ENCODE measurements around the gene CBX4. TPM values are rescaled to one million over a fixed set of nuclear protein-coding genes. Genes with fewer than 3 reads are reported as not detected.
"Not testable (repeated sequence)": the region's sequence is repeated elsewhere in the genome, so short reads cannot be mapped to it uniquely, and the experiment has no call there.

CBX4 gene
- total RNA-seq, 2 experiments from 2014 or later = 8.0 to 10.0 TPM

DNA sequence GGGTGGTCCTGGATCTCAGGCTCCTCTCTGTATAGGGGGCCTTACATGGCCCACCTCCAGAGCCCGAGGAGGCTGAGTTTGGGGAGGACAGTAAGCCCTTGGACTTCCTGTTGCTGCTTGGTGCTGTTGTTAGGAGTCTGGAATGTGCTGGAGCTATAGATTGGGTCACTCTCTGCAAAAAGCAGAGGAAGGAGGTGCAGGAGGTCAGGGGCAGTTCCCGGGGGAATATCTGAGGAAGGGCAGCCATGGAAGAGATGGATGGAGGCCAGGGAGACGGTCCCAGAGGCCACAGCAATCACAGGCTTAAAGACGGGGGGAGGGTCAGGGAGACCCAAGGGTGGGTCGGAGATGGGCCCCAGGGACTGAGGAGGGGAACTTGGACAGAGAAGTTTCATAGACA lies 23.0 kb upstream of the CBX4 start:
- ChIA-PET POLR2A (no interaction called here), CTCF (no interaction called here)

DNA sequence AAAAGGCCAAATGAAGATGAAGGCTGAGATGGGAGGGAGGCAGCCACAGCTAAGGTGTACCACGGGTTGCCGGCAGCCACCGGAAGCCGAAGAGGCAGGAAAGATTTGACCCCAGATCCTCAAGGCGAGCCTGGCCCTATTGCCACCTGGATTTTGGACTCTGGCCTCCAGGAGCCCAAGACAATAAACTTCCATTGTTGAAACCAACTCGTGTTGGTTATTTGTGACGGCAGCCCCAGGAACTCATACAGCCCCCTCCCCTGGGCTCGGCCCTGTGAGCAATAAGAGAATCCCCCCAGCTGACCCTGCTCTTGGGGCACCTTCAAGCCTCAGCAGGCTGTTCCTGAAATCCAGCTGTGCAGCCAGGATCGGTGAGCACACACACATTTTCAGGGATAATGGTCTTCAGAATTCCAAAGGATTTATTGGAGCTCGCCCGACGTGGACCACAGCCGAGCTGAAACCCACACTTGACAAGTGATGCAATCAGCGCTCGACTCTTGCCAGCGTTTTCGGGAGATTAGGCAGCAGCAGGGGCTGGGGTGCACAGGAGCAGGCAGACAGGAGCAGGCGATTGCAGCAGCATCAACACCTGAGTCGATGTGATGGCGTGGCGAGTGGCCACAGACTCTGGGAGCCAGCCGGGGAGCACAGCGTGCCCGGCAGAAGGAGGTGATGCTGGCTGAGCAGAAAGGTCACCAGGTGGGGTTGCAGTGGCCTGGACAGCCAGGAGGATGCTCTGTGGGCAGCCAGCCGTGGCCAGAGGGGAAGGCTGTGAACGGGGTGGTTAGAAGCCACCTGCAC lies 22.4 kb upstream of the CBX4 start:
- ChIA-PET CTCF (no interaction called here), POLR2A (no interaction called here)

DNA sequence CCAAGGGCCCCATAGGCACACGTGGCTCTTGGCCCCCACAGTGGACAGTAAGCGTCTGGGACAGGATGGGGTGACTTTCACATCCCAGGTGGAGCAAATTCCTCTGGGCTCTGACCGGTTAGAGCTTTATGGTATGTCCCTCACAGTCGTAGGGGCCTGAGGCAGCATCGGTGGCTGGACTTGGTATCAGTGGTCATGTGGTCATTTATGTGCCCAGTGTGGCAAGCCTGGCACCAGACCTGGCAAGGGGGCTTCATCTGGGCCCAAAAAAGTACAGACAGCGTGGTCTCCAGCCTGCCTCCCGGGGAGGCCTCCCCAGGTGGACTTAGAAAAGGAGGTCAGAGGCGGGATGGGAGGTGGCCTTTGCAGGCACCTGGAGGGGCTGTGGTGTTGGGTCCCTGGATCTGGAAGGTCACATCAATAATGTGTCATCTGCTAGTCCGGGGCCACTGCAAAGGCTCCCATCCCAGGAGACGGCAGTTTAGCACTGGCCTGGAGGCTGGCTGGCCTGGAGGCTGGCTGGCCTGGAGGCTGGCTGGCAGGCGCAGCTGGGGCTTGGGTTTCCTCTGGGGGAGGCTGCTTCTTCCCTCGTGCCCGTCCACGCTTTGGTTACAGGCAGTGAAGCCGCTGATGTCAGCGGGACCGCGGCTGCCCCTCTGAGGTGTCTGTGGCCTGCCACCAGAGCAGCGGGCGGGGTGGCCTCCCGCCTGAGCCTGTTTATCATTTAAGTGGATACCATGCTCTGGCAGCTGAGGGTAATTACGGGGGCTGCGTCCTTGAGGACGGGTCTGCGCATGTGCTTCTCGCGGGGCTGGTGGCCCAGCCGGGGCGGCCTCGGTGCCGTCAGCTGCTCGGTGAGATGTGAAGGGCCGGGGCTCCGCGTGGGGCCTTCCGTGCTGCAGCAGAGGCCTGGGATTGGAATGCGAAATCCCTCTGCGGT lies 20.7 kb upstream of the CBX4 start:
- ChIA-PET POLR2A (no interaction called here), CTCF (no interaction called here)

DNA sequence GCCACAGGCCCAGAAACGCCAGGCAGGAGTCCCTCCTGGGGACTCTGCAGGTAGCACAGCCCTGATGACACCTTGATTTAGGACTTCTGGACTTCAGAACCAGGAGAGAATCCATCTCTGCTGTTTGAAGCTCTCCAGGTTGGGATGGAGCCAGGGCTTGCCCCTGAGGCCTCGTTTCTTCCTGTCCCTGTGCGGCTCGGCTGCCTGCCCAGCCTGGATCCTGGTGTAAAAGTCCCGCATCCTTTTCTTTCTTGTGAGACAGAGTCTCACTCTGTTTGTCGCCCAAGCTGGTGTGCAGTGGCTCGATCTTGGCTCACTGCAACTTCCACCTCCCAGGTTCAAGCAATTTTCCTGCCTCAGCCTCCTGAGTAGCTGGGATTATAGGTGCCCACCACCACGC lies 17.9 kb upstream of the CBX4 start:
- CTCF ChIA-PET = no interaction called here
- POLR2A ChIA-PET = no interaction called here

DNA sequence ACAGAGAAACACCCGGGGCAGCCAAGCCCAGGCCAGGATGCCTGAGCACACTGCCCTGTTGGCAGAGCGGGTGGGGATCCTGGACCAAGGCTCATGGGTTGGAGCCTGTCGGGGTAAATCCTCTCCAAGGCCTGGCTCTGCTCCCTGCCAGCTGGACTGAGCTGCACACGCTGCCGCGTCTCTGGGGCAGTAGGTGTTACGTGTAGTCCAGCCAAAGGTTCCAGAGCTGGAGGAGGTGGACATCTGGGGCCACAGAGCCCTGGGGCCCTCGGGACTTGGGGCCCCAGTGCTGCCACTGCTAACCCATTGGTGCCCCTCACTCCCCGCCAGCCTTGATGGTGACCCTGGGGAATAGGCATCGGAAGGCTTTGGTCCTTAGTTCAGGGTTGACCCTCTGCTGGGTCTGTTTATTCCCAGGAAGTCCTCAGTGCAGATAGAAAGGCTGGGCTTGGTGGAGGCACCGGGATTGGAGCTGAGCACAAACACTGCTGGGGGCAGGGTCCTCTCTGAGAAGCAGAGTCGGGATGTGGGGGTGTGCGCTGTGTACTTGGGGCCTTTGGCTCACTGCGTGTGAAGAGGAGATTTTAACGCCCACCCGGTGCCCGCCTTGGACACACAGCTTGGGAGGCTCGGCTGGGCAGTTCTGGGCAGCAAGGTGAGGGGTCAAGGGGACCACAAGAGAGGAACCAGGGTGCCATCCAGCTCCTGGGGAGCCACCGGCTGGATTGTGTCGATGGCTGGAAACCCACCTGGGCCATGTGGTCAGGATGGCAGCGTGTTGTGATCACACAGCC lies 16.3 kb upstream of the CBX4 start:
- CTCF ChIA-PET = no interaction called here
- POLR2A ChIA-PET = no interaction called here

DNA sequence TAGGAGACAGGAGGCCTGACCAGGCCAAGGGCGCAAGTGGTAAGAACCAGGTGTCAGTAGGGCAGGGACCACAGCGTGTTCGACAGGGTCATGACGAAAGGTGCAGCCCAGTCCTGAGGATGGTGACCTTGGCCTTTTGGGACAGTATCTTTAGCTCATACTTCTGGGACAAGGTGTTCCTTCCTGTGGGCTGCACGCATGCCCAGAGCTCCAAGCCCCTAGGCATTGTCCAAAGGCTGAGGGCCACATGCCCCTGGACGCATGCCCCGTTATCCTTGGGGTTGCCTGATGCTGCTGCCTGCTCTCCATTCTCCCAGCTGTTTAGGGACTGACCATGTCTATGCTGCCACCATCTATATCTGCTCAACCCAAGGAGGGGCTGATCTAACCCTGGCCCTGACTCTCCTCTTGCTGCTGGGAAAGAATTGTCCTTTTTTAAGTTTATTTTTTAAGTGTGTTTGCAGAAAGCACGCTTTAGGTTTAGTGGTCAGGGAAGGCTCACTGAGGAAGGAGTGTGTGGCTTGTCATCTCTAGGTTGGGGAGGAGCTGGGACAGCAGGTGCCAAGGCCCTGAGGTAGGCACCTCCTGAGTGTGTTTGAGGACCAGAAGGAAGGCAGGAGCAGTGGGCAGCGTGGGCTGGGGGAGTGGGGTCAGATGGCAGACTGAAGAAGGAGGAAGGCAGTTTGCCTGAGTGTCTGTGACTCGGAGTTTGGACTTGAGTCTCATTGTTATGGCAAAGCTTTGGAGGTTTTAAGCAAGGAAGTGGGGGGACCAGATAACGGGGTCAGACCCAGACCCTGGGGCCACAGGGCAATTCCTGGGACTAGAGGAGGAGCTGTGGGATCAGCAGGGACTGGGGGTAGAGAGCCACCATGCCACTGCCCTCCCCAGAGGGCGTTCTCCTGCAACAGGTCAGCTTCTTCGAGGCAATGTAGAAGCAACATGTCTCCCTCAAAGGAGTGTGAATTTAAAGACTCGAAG lies 15.1 kb upstream of the CBX4 start:
- ChIA-PET POLR2A (no interaction called here), CTCF (interaction anchor here (0.9 kb wide), 1 partner anchor 9 kb away, joined by 3 read pairs; no protein-coding TSS in a partner anchor)

DNA sequence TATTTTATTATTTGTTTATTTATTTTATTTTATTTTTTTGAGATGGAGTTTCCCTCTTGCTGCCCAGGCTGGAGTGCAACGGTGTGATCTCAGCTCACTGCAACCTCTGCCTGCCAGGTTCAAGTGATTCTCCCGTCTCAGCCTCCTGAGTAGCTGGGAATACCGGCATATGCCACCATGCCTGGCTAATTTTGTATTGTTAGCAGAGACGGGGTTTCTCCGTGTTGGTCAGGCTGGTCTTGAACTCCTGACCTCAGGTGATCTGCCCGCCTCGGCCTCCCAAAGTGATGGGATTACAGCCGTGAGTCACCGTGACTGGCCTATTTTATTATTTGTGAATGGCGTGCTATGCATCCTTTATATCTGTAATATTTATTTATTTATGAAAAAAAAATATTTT lies 13.9 kb upstream of the CBX4 start:
- POLR2A ChIA-PET, CTCF ChIA-PET: not testable (repeated sequence)

DNA sequence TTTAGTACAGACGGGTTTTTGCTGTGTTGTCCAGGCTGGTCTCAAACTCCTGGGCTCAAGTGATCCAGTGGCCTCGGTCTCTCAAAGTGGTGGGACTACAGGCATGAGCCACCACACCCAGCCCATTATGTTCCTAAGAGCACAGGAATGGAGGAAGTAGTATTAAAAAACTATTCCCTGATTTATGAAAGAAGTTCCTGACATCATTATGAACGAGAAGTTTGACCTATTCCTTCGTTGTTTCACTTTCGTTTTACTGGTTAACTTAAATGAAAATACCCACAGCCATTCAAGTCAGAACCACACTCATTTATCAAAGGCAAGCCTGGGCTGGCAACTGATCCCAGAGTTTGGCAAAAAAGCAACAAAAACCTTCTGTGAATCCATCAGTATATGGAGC lies 13.5 kb upstream of the CBX4 start:
- POLR2A ChIA-PET = no interaction called here
- CTCF ChIA-PET = interaction anchor here (0.7 kb wide), 1 partner anchor 778 kb away, joined by 3 read pairs; the partner anchor contains the start of gene ENGASE

DNA sequence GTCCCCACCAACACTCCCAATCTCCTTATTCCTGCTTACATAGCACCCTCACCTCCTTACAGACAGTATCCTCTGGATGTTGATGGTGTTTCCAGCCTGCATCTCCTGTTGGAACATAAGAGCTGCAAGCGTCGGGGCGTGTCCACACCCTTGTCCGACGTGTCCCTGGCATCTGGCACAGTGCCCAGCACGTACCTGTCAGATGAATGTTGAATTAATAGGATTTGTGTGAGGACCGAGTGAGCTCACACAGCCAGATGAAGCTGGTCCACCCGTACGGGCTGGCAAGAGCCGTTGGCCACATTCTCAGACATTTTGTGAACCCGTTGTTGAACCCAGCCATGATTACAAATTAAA lies 12.2 kb upstream of the CBX4 start:
- CTCF ChIA-PET = interaction anchor here (0.6 to 1.2 kb wide), 3 partner anchors 18 to 295 kb away, joined by 3 to 4 read pairs (median 3); no protein-coding TSS in a partner anchor
- POLR2A ChIA-PET = no interaction called here

DNA sequence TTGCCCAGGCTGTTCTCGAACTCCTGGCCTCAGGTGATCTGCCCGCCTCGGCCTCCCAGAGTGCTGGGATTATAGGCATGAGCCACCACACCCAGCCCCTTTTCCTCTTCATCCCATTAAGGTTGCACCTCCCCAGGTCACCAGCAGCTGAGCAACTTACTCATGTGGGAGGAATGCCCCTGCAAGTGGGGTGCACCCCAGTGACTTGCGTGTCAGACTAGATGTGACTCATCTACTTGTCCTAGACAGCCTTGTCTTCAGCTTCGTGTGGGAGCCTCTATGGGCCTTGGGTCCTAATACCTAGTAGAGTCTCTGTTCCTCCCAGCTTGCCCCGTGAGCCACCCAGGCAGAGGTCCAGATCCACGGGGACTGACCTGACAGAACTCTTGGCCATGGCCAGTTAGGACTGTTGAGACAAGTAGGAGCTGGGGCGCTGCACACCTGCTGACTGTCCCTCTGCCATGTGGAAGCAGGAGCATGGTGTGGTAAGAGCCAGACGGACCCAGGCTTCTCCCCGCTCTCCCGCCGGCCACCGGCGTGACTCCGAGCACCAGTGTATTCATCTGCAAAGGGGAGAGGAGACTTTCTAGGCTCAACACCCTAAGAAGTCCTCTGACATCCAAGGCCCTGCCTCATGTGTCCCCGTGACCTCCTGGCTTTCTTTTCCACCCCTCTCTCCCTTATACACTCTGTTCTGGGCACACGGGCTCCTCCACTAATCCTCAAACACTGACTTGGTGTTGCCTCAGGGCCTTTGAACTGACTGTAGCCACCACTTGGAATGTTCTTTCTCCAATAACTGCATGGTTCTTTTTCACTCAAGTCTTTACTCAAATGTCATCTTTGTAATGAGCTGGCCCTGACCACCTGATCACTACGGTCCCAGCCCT lies 11.6 kb upstream of the CBX4 start:
- CTCF ChIA-PET = interaction anchor here (0.5 to 1.2 kb wide), 5 partner anchors 17 to 1597 kb away, joined by 3 to 4 read pairs (median 3); no protein-coding TSS in a partner anchor
- POLR2A ChIA-PET = no interaction called here

DNA sequence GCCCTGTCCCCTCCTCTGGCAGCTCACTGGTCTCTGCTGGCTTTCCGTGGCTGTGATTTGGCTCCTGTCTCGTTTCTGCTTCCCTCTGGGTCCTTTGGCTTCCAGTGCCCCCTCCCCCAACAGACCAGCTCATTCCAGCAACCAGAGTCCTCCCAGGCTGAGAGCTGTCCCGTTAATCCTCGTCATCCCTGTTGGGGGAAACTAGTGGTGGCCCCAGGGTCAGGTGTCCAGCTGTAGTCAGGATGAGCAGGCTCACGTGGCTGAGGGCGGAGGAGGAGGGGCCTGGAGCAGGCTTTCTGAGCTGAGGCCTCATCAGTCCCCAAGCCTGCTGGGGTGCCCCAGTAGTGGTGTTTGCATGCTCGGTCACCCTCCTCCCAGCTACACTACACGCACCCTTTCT lies 10.7 kb upstream of the CBX4 start:
- CTCF ChIA-PET = interaction anchor here (0.9 to 1.1 kb wide), 2 partner anchors 9 to 124 kb away, joined by 3 read pairs; no protein-coding TSS in a partner anchor
- POLR2A ChIA-PET = no interaction called here

DNA sequence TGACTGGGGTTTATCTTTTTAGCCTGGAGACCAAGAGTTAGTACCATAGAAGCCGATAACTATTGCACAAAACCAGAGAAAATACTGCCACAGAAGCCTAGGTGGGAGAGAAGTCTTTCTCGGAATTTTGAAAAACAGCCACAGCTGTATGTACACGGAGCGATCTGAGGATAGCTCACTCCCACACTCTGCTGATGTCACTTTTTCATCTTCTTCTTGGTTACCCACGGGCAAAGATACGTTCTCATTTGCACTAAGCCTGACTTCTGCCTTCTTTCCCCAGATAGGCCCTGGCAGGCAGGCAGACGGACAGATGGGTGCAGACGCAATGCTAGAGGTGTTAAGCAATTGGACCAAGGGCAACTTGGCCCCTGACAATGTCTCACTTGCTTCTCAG lies 9.1 kb upstream of the CBX4 start:
- ChIA-PET CTCF (no interaction called here), POLR2A (no interaction called here)

DNA sequence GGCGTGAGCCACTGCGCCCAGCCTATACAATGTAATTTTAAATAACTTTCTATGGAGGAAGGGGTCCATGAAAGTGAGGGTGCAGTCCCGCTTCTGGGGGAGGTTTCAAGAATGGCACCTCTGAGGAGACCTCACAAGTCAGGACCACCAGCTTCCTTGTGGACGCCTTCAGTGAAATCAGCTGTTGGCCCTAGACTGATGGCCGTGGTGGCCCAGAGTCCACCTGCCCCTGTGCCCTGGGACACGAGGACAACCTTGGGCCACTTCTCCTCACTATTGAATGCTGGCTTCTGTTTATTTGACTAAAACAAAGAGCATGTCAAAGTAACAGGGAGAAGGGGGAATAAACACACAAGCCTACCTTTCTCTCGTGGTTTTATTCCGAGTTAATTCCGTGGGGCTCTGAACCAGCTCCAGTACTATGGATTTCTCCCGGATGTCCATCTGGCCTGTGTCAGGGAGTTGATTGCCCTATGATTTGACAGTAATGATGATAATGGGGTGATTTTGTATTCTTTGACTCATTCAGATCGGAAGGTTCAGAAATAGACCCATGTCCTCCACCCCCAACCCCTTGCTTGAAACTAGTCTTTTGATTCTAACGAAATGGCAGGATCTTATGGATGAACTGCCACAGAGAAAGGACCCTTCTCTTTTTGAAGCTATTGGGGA lies 8.6 kb upstream of the CBX4 start:
- ChIA-PET CTCF (no interaction called here), POLR2A (no interaction called here)

DNA sequence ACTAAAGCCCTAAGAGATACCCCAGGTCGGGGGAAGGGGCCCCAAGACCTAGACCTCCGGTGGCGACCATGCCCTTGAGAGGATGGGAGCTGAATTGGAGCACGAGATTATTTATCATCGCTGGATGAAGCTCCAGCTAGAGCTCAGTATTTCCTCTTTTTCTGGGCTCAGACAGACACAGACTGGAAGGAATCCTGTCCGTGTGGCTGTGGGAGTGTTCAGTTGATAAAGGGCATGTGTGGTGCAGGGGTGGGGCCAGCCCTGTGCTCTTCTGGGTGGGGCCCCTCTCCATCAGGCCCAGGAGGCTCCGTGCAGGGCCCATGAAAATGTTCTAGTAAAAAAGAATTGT lies 6.3 kb upstream of the CBX4 start:
- ChIA-PET CTCF (interaction anchor here (0.6 to 2.8 kb wide), 4 partner anchors 9 to 56 kb away, joined by 3 to 9 read pairs (median 4); no protein-coding TSS in a partner anchor), POLR2A (no interaction called here)

DNA sequence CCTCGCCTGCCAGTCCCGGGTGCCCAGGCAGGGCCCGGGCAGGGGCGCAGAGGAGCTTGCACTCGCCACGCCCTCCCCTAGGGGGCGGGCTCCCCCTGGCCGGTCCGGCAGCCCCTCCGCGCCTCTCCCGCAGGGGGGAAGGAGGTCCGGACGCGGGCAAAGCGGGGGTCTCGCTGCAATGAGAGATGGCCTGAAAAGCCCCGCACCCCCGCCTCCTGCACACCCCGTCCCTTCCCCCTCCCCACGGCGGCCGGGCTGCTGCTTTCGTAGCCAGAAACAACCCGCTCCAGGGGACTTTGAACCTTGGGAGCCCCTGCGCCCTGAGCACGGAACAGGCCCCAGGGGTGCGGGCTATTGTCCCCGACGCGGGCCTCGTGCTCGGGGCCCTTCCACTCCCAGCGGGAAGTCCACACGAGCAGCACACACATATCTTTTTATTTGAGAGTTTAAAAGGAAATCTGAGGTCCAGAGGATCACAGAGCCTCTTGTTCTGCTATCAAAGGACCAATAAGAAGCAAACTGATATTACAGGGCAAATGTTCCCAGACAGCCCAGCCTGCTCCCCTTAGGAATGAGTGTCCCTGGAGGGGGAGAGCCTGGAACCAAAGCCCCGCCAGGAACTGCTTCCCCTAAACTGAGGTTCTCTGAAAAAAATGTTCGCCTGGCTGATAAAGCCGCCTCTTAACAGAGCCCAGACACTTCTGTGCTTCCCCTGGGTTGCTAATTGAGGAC lies 5.8 kb upstream of the CBX4 start:
- ChIA-PET CTCF (interaction anchor here (0.6 to 2.8 kb wide), 10 partner anchors 10 to 56 kb away, joined by 3 to 9 read pairs (median 4); partner anchors contain the start of gene CBX8), POLR2A (no interaction called here)

Measured in activated CD8-positive, alpha-beta memory T cell treated with anti-CD3 and anti-CD28 coated beads for 36 hours (primary cell).